ENCODE data around the gene GALNT13.

- TF ChIP-seq CTCF (IDR thresholded peaks at IDR 0.05; ENCODE audit: low read depth, low read length, missing input control) (no peak), REST (IDR thresholded peaks at IDR 0.05) (no peak), TAF1 (conservative IDR thresholded peaks at IDR 0.05) (no peak), RAD21 (IDR thresholded peaks at IDR 0.05) (no peak)
Measured at GRCh38 chr2:153828335-153828734, 43.4 kb upstream of the GALNT13 start.

All from liver (tissue), 3 donors.